C4-2B (cell line): ENCODE data around the gene FAM186B.

Experiments used
- H3K27ac ChIP-seq: fragments of 450-650 bp; 2 replicates; pipeline ENCODE4 v1.5.1; 2017
- CTCF ChIP-seq: fragments of 450-650 bp; conservative IDR thresholded peaks from 2 replicates; pipeline ENCODE4 v1.5.1; 2017; ENCODE audit warnings: mild to moderate bottlenecking
- ZFX ChIP-seq: fragments of 450-650 bp; IDR thresholded peaks from 2 replicates; pipeline ENCODE4 v1.6.1; 2017

Gene FAM186B

DNA sequence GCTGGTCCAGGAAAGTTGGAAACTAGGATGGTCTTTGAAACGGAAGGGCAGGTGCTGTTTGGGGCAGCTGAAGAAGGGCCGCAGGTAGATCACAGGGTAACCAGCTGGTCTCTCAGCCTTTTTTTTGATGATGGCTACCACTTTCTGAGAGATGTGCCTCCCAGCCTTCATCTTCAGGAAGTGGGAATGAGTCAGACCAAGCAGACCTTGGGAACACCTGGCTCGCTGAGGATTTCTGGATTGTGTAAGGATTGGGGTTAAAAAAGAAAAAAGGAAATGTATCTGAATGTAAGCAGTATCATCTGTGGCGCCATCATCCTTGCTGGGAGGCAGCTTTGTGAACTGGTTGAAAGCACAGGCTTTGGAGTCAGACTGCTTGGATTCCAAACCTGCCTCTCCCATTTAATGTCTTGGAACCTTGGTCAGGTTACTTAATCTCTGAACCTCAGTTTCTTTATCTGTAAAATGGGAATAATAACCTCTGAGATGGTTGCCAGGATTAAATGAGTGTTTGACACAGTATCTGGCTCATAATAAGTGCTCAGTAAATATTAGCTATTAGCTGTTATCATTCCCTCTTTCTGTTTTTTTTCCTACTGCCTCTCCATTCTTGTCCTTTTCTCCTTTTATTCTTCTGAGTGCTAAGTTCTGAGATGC is 19.6 kb upstream of the FAM186B start:
- H3K27ac ChIP-seq, result no peak overlapping the region
- TF ChIP-seq CTCF, result no peak
- no peak for TF ChIP-seq ZFX

DNA sequence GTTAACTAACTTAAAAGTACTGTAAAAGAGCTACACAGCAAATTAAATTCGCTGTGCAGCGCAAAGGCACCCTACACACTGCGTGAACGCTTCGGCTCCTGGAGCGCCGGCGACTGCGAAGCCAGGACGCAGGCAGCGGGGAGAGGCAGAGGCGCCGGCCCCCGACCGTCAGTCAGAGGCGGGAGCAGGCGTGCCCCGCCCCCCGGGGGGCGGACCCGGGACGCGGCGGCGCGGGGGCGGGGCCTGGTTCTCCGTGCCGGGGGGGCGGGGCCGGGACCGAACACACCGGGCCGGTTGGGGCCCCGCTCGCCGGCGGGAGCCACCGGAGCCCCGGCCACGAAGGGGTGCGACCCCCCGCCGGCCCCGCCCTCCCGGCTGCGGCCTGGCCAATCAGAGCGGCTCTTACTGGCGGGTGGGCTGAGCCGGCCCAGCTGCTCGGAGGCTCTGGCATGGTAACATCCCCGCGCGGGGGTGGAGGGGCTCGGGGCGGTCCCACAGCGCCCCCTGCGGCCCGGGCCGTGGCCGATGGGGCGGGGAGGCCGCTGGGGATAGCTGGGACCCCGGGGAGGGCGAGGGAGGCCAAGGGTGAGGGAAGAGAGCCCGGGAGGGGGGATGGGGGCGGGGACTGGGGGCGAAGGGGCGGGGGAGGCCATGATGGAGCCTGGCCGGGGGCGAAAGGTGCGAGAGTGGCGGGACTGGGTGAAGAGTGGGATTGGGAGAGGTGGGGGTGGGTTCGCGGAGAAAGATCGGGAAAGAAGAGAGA is 17.9 kb upstream of the FAM186B start, which contains the start of gene PRPF40B:
Gene PRPF40B, plus strand, starts transcription at position 420 of the 763 bp plus-strand sequence. Its CDS starts 30 bp downstream, at position 450.
- peak within 1 kb of the TSS; percentile 65 for H3K27ac ChIP-seq
- TF ChIP-seq CTCF, result peak; percentile 71
- no peak; the same call in 1 of the 2 replicates for TF ChIP-seq ZFX

DNA sequence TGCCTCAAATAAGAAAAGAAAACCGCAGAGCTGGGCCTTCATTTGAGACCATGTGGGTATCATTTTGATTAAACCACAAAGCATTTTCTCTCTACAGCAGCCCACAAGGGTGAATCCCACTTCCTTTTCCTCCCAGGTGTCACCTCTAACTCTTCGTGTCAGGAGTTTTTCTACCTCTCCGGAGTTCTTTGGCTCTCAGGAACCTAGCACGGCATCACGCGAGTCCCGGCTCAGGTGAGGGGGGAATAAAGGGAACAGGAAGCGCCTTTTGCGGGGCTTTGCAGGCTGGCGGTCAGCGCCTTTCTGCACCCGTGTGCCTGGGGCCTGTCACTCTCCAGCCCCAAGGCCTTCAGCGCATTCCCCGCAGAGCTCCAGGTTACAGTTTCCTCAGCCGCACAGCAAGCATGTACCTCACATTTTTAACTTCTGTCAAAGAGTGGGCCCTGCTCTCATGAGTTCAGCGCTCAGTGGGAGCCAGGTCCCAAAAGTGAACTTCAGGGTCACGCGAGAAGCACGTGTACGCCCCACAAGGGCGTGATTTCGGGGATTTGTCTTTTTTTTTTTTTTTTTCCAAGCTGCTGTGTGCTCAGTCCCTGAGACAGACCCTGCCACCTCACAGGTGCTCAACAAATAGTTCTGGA is 17.2 kb upstream of the FAM186B start:
- TF ChIP-seq ZFX (peak; percentile 66), CTCF (no peak)
- H3K27ac ChIP-seq, result peak overlapping the region; percentile 65

DNA sequence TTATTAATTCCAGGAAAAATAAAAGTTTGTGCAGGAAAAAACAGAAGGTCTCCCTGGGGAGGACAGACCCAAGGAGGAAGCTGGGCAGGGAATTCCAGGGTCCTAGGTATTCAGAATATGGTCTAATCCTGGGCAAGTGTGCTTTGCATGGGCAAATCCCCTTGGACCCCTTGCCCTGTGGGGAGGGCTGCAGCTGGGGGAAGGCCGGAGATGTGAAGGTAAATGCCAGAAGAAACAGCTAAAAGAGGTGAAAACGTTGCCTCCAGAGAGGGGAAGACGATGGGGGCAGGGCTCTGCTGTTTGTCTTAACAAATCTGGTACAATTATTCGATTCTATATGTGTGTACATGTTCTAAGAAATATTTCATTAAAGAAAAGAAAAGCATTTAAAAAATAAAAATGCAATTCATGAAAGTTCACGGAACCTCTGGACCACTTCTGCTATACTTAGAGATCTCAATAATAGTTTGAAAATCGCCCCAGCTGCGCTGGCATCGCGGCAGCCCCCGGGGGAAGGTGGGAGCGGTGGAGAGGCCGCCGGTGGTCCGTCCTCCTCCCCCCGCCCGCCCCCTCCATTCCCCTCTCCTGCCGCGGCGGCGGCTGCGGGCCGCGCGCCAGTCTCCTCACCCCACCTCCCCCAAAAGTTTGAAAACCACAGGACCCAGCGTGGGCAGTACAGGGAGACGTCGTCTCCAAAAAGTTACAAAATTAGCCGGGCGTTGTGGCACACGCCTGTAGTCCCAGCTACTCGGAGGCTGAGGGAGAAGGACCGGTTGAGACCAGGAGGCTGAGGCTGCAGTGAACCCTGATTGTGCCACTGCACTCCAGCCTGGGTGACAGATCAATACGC is 16.4 kb upstream of the FAM186B start:
- TF ChIP-seq CTCF, result no peak
- no peak for TF ChIP-seq ZFX
- peak overlapping the region; percentile 65 for H3K27ac ChIP-seq

DNA sequence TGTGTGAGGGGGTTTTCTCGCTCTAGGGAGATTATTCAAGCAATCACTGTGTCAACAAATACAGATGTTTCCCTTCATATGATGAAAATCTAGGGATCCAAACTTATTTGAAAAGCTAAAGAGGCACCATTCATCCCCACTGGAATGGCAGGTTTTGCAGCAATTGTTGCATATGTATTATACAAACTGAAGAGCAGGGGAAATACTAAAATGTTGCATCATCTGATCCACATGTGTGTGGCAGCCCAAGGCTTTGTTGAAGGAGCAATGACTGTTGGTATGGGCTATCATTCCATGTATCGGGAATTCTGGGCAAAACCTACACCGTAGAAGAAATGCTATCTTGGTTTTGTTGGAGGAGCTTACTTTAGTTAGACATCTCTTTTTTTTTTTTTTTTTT is 13.8 kb upstream of the FAM186B start:
- no peak overlapping the region for H3K27ac ChIP-seq
- TF ChIP-seq ZFX (no peak), CTCF (no peak)

- TF ChIP-seq ZFX (no peak), CTCF (no peak)
- H3K27ac ChIP-seq, result no peak overlapping the region
These were observed 13.1 kb upstream of the FAM186B start for GRCh38 chr12:49618576-49618975.
